A549 (cell line): ENCODE results near the gene RAB1B. TPM values are rescaled to one million over a fixed set of nuclear protein-coding genes. Genes with fewer than 3 reads are reported as not detected.

ENCODE experiments used
- ATAC-seq, 2 experiments: fragments of 200-7000 bp in 1 of 2; fragments of >200 bp in 1 of 2; cut with Nextera tagmentation in 1 of 2; cut with Tn5 transposase in 1 of 2; 3 replicates each; pipeline versions ENCODE4 v1.8.0 to v1.9.1; 2018 to 2020; ENCODE audit warnings: mild to moderate bottlenecking in 1 of 2, moderate library complexity in 1 of 2
- CTCF ChIA-PET: fragments of 300-600 bp; sonication (Branson Sonifier 250); formaldehyde crosslinking; extraction: SDS; loops from one replicate; lab custom pipeline; 2021; ENCODE audit warnings: antibody characterized with exemption, inconsistent platforms; lab: Yijun Ruan, JAX
- POLR2A ChIA-PET: fragments of 350-600 bp; formaldehyde crosslinking; extraction: SDS; loops from one replicate; lab custom pipeline; 2021; ENCODE audit warnings: antibody characterized with exemption, inconsistent platforms; lab: Yijun Ruan, JAX
- DNase-seq, 2 experiments: peaks; one replicate each; pipeline versions ENCODE4 v3.0.0 to v3.0.0-alpha.2; 2011 to 2016; ENCODE audit warnings: low read depth in 1 of 2, low spot score in 1 of 2
- FAIRE-seq: peaks from 2 replicates; lab custom pipeline; 2011; peaks lifted over from hg19 to GRCh38; lab: Jason Lieb, UNC
- H3K27ac ChIP-seq, 2 experiments: fragments of >200 bp; sonication (Bioruptor Twin); formaldehyde crosslinking; 3 replicates each; pipeline ENCODE4 v1.5.1; 2016 to 2017
- H3K4me1 ChIP-seq: fragments of >200 bp; sonication (Bioruptor Twin); formaldehyde crosslinking; 3 replicates; pipeline ENCODE4 v1.6.1; 2016
- H3K4me2 ChIP-seq: fragments of >200 bp; sonication (Bioruptor Twin); formaldehyde crosslinking; 3 replicates; pipeline ENCODE4 v1.6.1; 2016
- H3K4me3 ChIP-seq: fragments of >200 bp; sonication (Bioruptor Twin); formaldehyde crosslinking; 3 replicates; pipeline ENCODE4 v1.5.1; 2016
- H3K9me3 ChIP-seq: fragments of >200 bp; sonication (Bioruptor Twin); formaldehyde crosslinking; 3 replicates; pipeline ENCODE4 v1.6.1; 2016
- CBX2 ChIP-seq: fragments of 200-600 bp; sonication (generic); IDR thresholded peaks from 2 replicates; pipeline ENCODE4 v1.6.1; 2016; ENCODE audit warnings: low read depth, mild to moderate bottlenecking, borderline replicate concordance
- E2F6 ChIP-seq: IDR thresholded peaks from 2 replicates; pipeline ENCODE4 v1.6.1; 2012; ENCODE audit warnings: low read depth, borderline replicate concordance
- EHMT2 ChIP-seq: fragments of 200-600 bp; sonication (generic); IDR thresholded peaks from 2 replicates; pipeline ENCODE4 v1.6.1; 2016; ENCODE audit warnings: antibody characterized with exemption, low read depth, mild to moderate bottlenecking, moderate library complexity
- ELK1 ChIP-seq: fragments of 150-350 bp; IDR thresholded peaks from 2 replicates; pipeline ENCODE4 v1.6.1; 2014; ENCODE audit warnings: low read depth, mild to moderate bottlenecking, low read length
- EP300 ChIP-seq, 2 experiments: fragments of >200 bp; sonication (Bioruptor Twin); formaldehyde crosslinking; IDR thresholded peaks; 2 replicates in 1 of 2; 3 replicates in 1 of 2; pipeline ENCODE4 v1.6.1; 2016 to 2017
- ESRRA ChIP-seq: fragments of 150-350 bp; IDR thresholded peaks from 2 replicates; pipeline ENCODE4 v1.6.1; 2014; ENCODE audit warnings: mild to moderate bottlenecking, low read length, borderline replicate concordance
- FOXS1 ChIP-seq: fragments of 250-450 bp; sonication (Bioruptor Pico); IDR thresholded peaks from 2 replicates; pipeline ENCODE4 v1.5.0; 2020; ENCODE audit warnings: mild to moderate bottlenecking, moderate library complexity
- GATA3 ChIP-seq: IDR thresholded peaks from 2 replicates; pipeline ENCODE4 v1.6.1; 2012; ENCODE audit warnings: borderline replicate concordance
- HMGXB4 ChIP-seq: fragments of 250-450 bp; sonication (Bioruptor Pico); IDR thresholded peaks from 2 replicates; pipeline ENCODE4 v1.5.0; 2021; ENCODE audit warnings: mild to moderate bottlenecking, moderate library complexity, borderline replicate concordance
- MYC ChIP-seq: IDR thresholded peaks from 2 replicates; pipeline ENCODE4 v1.6.1; 2012; ENCODE audit warnings: mild to moderate bottlenecking, inconsistent platforms, low read length, improper control_type of control experiment, borderline replicate concordance
- NFE2L2 ChIP-seq: fragments of 150-350 bp; conservative IDR thresholded peaks from 2 replicates; pipeline ENCODE4 v1.6.1; 2014; ENCODE audit warnings: low read length
- POLR2A ChIP-seq: IDR thresholded peaks from 2 replicates; pipeline ENCODE4 v1.6.1; 2012; ENCODE audit warnings: mild to moderate bottlenecking, low read length
- RNF2 ChIP-seq: fragments of 200-600 bp; sonication (generic); IDR thresholded peaks from 2 replicates; pipeline ENCODE4 v1.6.1; 2016; ENCODE audit warnings: low read depth, mild to moderate bottlenecking, antibody characterized with exemption, moderate library complexity, borderline replicate concordance
- TFCP2L1 ChIP-seq: fragments of 250-450 bp; sonication (Bioruptor Pico); IDR thresholded peaks from 2 replicates; pipeline ENCODE4 v1.5.0; 2021; ENCODE audit warnings: mild to moderate bottlenecking
- ZC3H11A ChIP-seq: fragments of 450-650 bp; IDR thresholded peaks from 2 replicates; pipeline ENCODE4 v1.6.1; 2014; ENCODE audit warnings: antibody characterized with exemption, mild to moderate bottlenecking
- ZFP36 ChIP-seq: fragments of 450-650 bp; IDR thresholded peaks from 2 replicates; pipeline ENCODE4 v1.6.1; 2014; ENCODE audit warnings: borderline replicate concordance; ENCODE audit not compliant: partially characterized antibody
- ZSCAN20 ChIP-seq: fragments of 250-450 bp; sonication (Bioruptor Pico); IDR thresholded peaks from 2 replicates; pipeline ENCODE4 v1.8.0; 2022; ENCODE audit warnings: mild to moderate bottlenecking, moderate library complexity
- WGBS: methylation state at CpG from one replicate; pipeline ENCODE4 v1.1.6; 2017; ENCODE audit errors: missing lambda C conversion rate; 5-methylcytosine and 5-hydroxymethylcytosine counted together
- polyA plus RNA-seq, 4 experiments: library from polyadenylated mRNA; depleted of rRNA in 3 of 4; stranded (reverse); fragments of >200 nt; fragmentation: RNase III in 1 of 4; extraction: RNeasy Plus Mini Kit Qiagen cat#74134 plus additional on column Dnase treatment in 1 of 4; gene quantifications; 2 replicates in 3 of 4; 3 replicates in 1 of 4; pipeline ENCODE4 v1.2.3, GENCODE V29; 2011 to 2017
- TF ChIP-seq, protein P1 (sequence below): fragments of 450-650 bp; IDR thresholded peaks from 2 replicates; pipeline ENCODE4 v1.6.1; 2014; ENCODE audit warnings: antibody characterized with exemption
- TF ChIP-seq, protein P2 (sequence below): fragments of 200-600 bp; sonication (generic); IDR thresholded peaks from 2 replicates; pipeline ENCODE4 v1.6.1; 2016; ENCODE audit warnings: antibody characterized with exemption, mild to moderate bottlenecking, moderate library complexity
- TF ChIP-seq, protein P3 (sequence below): fragments of >200 bp; sonication (Bioruptor Twin); formaldehyde crosslinking; IDR thresholded peaks from 3 replicates; pipeline ENCODE4 v1.5.1; 2016

Gene RAB1B
- polyA plus RNA-seq, 2 of the 4 experiments (the other 2 are of a cell fraction) = 87.8 to 147 TPM

DNA sequence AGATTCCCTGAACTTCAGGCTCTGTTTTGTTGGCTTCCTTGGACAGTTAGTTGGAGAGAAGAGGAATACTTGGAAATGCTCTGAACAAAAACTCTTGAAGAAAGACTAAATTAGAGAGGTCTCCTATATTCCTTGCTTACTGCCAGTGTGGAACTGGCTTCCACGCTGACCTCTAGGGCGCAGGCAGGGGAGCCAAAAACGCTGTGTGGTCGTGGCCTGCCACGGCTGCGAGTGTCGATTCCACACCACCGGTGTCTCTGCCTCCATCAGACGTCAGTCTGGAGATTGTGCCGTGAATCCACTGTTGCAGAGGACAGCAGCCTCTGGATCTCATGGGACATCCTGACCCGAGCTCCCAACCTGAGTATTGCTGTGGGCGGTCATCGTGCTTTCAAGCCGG lies 37.5 kb upstream of the RAB1B start:
- Histone ChIP-seq H3K4me3 (no peak overlapping the region), H3K27ac (no peak overlapping the region), H3K9me3 (no peaks in the 10 kb centered on the region), H3K4me1 (no peaks in the 10 kb centered on the region), H3K4me2 (no peak overlapping the region)
- no peak for TF ChIP-seq EP300 (IDR thresholded peaks at IDR 0.05)
- TF ChIP-seq TFCP2L1 (CRISPR knock-in tag) = no peak
- no peak for TF ChIP-seq ESRRA
- TF ChIP-seq NFE2L2 = no peak
- TF ChIP-seq, protein P1, sequence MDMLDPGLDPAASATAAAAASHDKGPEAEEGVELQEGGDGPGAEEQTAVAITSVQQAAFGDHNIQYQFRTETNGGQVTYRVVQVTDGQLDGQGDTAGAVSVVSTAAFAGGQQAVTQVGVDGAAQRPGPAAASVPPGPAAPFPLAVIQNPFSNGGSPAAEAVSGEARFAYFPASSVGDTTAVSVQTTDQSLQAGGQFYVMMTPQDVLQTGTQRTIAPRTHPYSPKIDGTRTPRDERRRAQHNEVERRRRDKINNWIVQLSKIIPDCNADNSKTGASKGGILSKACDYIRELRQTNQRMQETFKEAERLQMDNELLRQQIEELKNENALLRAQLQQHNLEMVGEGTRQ = no peak
- FAIRE-seq (no peak), ATAC-seq (no peak), DNase-seq (no peak)
- CTCF ChIA-PET = interaction anchor here (2.5 kb wide), 1 partner anchor 9 kb away, joined by 15 read pairs; no protein-coding TSS in a partner anchor
- POLR2A ChIA-PET = no interaction called here
- WGBS = 90% methylated on average over 13 of the region's 14 CpGs

- no peaks in the 10 kb centered on the region for H3K4me1 ChIP-seq
- CTCF ChIA-PET = interaction anchor here (2.5 kb wide), 1 partner anchor 9 kb away, joined by 15 read pairs; no protein-coding TSS in a partner anchor
- 93% methylated on average over 7 of the region's 7 CpGs for WGBS
- TF ChIP-seq MYC = no peak
- no peak for TF ChIP-seq E2F6
- TF ChIP-seq ZSCAN20 (CRISPR knock-in tag) = no peak
- TF ChIP-seq, protein P2, sequence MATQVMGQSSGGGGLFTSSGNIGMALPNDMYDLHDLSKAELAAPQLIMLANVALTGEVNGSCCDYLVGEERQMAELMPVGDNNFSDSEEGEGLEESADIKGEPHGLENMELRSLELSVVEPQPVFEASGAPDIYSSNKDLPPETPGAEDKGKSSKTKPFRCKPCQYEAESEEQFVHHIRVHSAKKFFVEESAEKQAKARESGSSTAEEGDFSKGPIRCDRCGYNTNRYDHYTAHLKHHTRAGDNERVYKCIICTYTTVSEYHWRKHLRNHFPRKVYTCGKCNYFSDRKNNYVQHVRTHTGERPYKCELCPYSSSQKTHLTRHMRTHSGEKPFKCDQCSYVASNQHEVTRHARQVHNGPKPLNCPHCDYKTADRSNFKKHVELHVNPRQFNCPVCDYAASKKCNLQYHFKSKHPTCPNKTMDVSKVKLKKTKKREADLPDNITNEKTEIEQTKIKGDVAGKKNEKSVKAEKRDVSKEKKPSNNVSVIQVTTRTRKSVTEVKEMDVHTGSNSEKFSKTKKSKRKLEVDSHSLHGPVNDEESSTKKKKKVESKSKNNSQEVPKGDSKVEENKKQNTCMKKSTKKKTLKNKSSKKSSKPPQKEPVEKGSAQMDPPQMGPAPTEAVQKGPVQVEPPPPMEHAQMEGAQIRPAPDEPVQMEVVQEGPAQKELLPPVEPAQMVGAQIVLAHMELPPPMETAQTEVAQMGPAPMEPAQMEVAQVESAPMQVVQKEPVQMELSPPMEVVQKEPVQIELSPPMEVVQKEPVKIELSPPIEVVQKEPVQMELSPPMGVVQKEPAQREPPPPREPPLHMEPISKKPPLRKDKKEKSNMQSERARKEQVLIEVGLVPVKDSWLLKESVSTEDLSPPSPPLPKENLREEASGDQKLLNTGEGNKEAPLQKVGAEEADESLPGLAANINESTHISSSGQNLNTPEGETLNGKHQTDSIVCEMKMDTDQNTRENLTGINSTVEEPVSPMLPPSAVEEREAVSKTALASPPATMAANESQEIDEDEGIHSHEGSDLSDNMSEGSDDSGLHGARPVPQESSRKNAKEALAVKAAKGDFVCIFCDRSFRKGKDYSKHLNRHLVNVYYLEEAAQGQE = no peak
- POLR2A ChIA-PET = no interaction called here
- no peak for FAIRE-seq
- no peak overlapping the region for H3K4me2 ChIP-seq
- no peaks in the 10 kb centered on the region for H3K9me3 ChIP-seq
- no peak overlapping the region for H3K27ac ChIP-seq
- H3K4me3 ChIP-seq = no peak overlapping the region
- no peak for DNase-seq
- no peak for ATAC-seq
Observed at GRCh38 chr11:66231561-66231960, 36.9 kb upstream of the RAB1B start.

DNA sequence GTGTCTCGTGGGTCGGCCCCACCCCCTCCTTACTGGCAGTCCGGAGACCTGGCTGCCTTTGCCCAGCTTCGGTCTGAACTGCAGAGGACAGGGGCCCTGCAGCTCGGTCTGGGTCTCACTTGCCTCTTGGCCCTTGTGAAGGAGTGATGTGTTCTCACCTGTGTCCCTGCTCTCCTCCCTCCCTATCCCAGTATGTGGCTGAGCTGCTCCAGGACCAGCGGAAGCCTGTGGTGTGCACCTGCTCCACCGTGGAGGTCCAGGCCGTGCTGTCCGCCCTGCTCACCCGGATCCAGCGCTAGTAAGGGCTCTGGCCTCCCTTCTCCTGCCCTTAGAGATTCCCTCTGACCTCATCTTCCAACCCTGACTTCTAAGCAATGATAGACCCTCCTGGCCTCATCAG lies 35.7 kb upstream of the RAB1B start:
- no peak overlapping the region for H3K27ac ChIP-seq
- no peak for TF ChIP-seq CBX2
- TF ChIP-seq EHMT2 = no peak
- no peak for TF ChIP-seq RNF2
- ATAC-seq (no peak), DNase-seq (no peak), FAIRE-seq (no peak)
- H3K4me1 ChIP-seq = no peaks in the 10 kb centered on the region
- ChIA-PET POLR2A (no interaction called here), CTCF (interaction anchor here (1.3 kb wide), 1 partner anchor 10 kb away, joined by 8 read pairs; no protein-coding TSS in a partner anchor)
- no peak overlapping the region for H3K4me3 ChIP-seq
- H3K9me3 ChIP-seq = no peaks in the 10 kb centered on the region
- H3K4me2 ChIP-seq = no peak overlapping the region
- 95% methylated on average over 9 of the region's 11 CpGs for whole genome bisulfite sequencing

GRCh38 chr11:66233301-66233700 lies 35.1 kb upstream of the RAB1B start:
- Histone ChIP-seq H3K4me3 (no peak overlapping the region), H3K4me1 (no peaks in the 10 kb centered on the region), H3K27ac (no peak overlapping the region), H3K4me2 (no peak overlapping the region), H3K9me3 (no peaks in the 10 kb centered on the region)
- DNase-seq (no peak), ATAC-seq (no peak), FAIRE-seq (no peak)
- CTCF ChIA-PET = interaction anchor here (1.3 kb wide), 1 partner anchor 11 kb away, joined by 8 read pairs; no protein-coding TSS in a partner anchor
- POLR2A ChIA-PET = no interaction called here
- WGBS = 91% methylated on average over 5 of the region's 5 CpGs
- TF ChIP-seq, protein P3, sequence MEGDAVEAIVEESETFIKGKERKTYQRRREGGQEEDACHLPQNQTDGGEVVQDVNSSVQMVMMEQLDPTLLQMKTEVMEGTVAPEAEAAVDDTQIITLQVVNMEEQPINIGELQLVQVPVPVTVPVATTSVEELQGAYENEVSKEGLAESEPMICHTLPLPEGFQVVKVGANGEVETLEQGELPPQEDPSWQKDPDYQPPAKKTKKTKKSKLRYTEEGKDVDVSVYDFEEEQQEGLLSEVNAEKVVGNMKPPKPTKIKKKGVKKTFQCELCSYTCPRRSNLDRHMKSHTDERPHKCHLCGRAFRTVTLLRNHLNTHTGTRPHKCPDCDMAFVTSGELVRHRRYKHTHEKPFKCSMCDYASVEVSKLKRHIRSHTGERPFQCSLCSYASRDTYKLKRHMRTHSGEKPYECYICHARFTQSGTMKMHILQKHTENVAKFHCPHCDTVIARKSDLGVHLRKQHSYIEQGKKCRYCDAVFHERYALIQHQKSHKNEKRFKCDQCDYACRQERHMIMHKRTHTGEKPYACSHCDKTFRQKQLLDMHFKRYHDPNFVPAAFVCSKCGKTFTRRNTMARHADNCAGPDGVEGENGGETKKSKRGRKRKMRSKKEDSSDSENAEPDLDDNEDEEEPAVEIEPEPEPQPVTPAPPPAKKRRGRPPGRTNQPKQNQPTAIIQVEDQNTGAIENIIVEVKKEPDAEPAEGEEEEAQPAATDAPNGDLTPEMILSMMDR = no peak
- TF ChIP-seq ZFP36 (no peak), FOXS1 (no peak), GATA3 (no peak), EHMT2 (no peak), ELK1 (no peak), POLR2A (no peak), ZC3H11A (no peak), MYC (no peak), HMGXB4 (CRISPR knock-in tag) (no peak)
